Measurements from ENCODE around the gene NAALADL2.
A peak's percentile ranks its signal among the peaks of the same experiment; 100 is the strongest.

The NAALADL2 gene

DNA sequence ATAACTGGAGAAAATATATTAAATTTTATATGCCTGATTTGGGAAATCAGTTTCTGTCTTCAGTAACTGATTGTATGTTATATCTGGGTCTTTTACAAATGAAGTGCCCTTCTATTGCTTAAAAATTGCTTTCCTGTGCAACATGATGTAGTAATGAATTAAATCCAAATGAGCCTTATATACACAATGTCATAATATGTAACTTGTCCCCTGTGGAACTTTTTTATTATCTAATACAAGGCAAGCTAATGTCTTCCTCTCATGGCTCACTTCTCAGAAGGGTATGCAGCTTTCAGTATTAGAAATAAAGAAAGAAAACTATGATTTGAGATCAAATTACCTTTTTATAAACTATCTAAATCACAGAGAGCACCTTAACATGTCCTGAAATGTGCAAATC is 248.9 kb downstream of the NAALADL2 start:
- DNase-seq (ENCODE audit: low read depth) = no peak
- H3K4me3 ChIP-seq (ENCODE audit: low read depth, low read length) = no peak overlapping the region
- TF ChIP-seq, protein P1, sequence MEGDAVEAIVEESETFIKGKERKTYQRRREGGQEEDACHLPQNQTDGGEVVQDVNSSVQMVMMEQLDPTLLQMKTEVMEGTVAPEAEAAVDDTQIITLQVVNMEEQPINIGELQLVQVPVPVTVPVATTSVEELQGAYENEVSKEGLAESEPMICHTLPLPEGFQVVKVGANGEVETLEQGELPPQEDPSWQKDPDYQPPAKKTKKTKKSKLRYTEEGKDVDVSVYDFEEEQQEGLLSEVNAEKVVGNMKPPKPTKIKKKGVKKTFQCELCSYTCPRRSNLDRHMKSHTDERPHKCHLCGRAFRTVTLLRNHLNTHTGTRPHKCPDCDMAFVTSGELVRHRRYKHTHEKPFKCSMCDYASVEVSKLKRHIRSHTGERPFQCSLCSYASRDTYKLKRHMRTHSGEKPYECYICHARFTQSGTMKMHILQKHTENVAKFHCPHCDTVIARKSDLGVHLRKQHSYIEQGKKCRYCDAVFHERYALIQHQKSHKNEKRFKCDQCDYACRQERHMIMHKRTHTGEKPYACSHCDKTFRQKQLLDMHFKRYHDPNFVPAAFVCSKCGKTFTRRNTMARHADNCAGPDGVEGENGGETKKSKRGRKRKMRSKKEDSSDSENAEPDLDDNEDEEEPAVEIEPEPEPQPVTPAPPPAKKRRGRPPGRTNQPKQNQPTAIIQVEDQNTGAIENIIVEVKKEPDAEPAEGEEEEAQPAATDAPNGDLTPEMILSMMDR (conservative IDR thresholded peaks at IDR 0.05; ENCODE audit: low read depth, low read length) = no peak

DNA sequence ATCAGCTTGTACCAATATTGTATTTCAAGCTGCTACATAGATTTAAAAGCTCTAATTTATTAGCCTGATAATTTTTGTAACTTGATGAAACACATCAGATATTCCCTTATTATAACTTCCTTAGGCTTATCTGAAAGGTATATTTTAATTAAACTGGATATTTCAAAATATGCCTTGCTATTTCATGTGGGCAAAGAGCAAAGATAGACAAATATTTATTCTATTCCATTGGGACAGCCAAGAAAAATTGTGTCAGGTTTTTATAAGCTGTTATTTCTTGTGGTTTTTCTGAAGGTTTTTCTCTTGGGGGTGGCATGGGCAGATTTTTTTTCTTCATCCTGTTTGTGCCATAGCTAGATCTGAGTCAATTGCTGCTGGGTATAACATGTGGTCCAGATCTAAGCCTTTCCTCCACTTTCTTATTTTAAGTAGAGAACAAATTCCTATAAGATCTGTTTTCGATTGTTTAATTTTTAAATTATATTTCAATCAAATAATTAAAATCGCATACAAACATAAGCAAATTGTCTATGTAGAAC is 249.5 kb downstream of the NAALADL2 start:
- H3K4me3 ChIP-seq (ENCODE audit: low read depth, low read length) = no peak overlapping the region
- TF ChIP-seq, protein P1 (conservative IDR thresholded peaks at IDR 0.05; ENCODE audit: low read depth, low read length) = no peak
- no peak for DNase-seq (ENCODE audit: low read depth)

GRCh38 chr3:175111036-175111435 is 251.9 kb downstream of the NAALADL2 start:
- peak; percentile 89 for DNase-seq (ENCODE audit: low read depth)
- no peak overlapping the region for H3K4me3 ChIP-seq (ENCODE audit: low read depth, low read length)
- TF ChIP-seq, protein P1 (conservative IDR thresholded peaks at IDR 0.05; ENCODE audit: low read depth, low read length) = no peak

DNA sequence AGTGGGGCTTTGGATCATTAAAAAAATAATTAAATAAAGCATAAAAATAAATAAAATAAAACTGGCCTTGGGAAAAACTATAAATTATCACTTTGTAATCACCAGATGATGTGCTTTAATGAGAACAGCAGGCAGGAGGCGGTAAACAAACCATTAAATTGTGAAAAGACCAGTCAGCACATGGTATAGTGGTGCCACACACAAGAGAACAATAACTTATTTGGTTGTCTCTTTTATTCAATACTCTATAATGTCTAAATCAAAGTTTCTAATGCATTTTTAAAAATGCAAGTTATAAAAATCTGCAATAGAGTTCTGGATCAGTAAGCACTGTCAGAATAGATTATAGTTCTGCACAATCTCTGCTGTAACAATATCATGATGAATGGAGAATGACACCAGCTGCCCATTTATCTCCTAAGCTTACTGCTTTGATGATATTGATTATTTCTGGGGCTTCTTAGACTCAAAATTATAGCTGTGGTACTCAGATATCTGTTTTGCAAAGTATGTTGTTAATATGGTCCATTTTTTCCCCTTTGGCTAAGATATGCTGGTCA is 259.3 kb downstream of the NAALADL2 start:
- no peak overlapping the region for H3K4me3 ChIP-seq (ENCODE audit: low read depth, low read length)
- TF ChIP-seq, protein P1 (conservative IDR thresholded peaks at IDR 0.05; ENCODE audit: low read depth, low read length) = no peak
- DNase-seq (ENCODE audit: low read depth) = no peak

GRCh38 chr3:175121225-175121624 is 262.1 kb downstream of the NAALADL2 start:
- TF ChIP-seq, protein P1 (conservative IDR thresholded peaks at IDR 0.05; ENCODE audit: low read depth, low read length) = peak; percentile 51
- DNase-seq (ENCODE audit: low read depth) = no peak
- no peak overlapping the region for H3K4me3 ChIP-seq (ENCODE audit: low read depth, low read length)

GRCh38 chr3:175127075-175127662 is 268.0 kb downstream of the NAALADL2 start:
- no peak overlapping the region for H3K4me3 ChIP-seq (ENCODE audit: low read depth, low read length)
- TF ChIP-seq, protein P1 (conservative IDR thresholded peaks at IDR 0.05; ENCODE audit: low read depth, low read length) = no peak
- no peak for DNase-seq (ENCODE audit: low read depth)

- H3K4me3 ChIP-seq (ENCODE audit: low read depth, low read length) = no peak overlapping the region
- TF ChIP-seq, protein P1 (conservative IDR thresholded peaks at IDR 0.05; ENCODE audit: low read depth, low read length) = no peak
- DNase-seq (ENCODE audit: low read depth) = no peak
These were observed 270.0 kb downstream of the NAALADL2 start for GRCh38 chr3:175129126-175129525.

Data from choroid plexus epithelial cell (primary cell).